Amniotic epithelial cell (primary cell): ENCODE measurements around the gene RETREG1.

Source experiments
- DNase-seq: peaks from one replicate; pipeline ENCODE4 v3.0.0-alpha.2; 2010; ENCODE audit warnings: low read depth

Gene RETREG1

GRCh38 chr5:16528382-16529110, 88.3 kb downstream of the RETREG1 start:
- no peak for DNase-seq

- no peak for DNase-seq
These were observed 91.1 kb downstream of the RETREG1 start for GRCh38 chr5:16525651-16526050.

GRCh38 chr5:16524286-16524685, 92.5 kb downstream of the RETREG1 start:
- DNase-seq = no peak

- peak; percentile 79 for DNase-seq
These were observed 95.0 kb downstream of the RETREG1 start for GRCh38 chr5:16521521-16522483.

- DNase-seq = no peak
These were observed 96.0 kb downstream of the RETREG1 start for GRCh38 chr5:16520841-16521240.

DNA sequence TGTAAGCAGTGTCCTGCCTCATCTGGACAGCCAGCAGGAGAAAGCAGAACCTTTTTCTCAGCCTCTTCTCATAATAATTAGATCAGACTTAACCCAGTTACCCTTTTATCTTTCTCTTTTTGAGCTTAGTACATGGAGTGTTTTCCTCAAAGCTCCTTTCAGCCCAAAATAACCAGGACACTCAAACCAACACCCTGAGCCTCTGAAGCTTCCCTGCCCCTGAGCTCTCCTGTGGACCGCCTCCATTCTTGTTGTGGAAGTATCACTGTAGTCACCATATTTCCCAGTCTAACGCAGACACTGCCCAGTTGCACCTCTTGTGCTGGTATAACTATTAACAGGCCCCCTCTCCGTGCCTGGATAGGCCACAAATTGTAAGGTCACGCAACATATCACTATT, 97.4 kb downstream of the RETREG1 start:
- DNase-seq = no peak

DNA sequence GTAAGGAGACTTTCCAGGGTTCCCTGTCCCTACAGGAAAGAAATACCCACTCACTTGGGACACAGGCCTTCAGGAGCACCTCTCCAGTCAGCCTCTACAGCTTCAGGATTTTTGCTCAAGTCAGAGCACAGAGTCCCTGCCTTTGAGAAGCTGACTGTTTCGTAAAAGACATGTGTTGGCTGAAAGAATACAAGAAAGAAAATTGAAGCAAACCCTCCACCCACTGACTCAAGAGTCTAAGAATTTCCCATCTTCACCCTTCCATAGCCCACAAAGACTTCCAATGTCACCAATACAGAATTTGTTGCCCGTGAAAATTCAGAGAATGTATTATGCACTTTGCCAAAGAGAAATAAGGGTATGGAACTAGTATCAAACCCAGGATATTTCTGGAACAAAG, 98.2 kb downstream of the RETREG1 start:
- no peak for DNase-seq

DNA sequence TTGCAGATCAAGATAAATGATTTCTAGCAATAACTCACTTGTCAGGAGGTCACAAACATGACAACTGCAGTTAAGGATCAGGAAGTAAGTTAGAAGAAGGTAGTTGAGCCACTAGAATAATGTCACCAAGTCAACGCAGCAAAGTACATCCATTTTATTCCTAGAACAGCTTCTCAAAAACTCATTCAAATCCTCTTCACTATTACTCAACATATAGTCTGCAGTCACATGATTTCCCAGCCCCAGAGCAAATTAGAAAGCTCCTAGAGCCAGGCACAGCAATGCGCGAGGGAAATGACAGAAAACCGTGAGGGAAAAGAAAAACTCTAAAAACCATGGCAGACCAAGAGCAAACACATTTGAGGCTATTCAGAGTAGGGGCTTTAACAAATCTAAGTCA, 101.3 kb downstream of the RETREG1 start:
- DNase-seq = no peak

DNA sequence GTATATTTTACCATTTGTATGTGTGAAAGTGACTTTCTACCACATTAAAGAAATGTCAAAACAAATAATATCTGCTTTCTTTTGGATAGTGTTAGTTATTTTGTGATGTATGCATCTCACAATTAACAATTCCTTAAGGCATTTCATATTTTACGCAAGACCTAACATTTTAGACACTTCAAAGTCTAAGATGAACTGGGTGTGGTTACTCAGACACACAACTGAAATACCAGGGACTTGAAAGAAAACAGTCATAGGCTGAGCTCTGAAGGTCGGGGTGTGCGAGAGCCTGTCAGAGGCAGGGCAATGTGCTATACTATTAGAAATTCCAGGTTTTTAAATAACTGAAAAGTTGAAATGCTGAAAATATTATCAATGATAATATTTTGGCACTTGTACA, 106.7 kb downstream of the RETREG1 start:
- peak; percentile 17 for DNase-seq

DNA sequence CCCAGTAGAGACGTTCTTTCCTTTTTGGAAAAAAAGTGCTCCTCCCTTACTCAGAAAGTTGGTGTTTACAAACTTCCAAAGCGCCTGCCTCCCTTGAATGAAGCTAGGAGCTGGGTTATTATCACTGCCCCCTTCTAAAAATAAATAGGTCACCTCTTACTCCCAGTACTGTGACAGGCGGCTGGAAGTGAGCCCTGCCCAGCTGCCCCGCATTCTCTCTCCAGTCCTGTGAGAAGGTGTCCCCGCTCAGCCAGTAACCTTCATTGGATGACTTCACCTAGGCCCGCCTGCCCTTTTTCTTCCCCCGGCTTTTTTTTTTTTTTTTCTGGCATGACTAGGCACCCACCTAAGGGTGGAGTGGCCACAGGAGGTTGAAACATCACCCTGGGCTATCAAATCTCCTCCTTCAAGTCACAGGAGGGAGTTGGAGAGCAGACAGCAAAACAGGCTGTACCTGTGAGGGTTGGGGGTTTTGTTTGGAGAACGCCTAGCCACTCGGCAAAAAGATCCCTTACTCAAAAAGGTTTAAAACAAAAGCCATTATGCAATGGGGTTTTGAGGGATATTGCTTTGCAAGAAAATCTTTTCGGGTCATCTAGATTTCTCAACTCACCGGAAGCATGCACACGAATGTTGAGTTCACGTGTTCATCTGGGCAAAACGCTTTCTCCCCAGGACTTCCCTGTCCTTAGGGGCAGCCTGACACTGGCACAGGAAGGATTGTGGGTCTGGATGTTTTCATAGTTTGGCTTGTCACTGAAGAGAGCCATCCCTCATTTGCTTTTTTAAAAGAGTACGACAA, 107.9 kb downstream of the RETREG1 start:
- DNase-seq = peak; percentile 16

- DNase-seq = no peak
These were observed 109.1 kb downstream of the RETREG1 start for GRCh38 chr5:16507716-16508115.

DNA sequence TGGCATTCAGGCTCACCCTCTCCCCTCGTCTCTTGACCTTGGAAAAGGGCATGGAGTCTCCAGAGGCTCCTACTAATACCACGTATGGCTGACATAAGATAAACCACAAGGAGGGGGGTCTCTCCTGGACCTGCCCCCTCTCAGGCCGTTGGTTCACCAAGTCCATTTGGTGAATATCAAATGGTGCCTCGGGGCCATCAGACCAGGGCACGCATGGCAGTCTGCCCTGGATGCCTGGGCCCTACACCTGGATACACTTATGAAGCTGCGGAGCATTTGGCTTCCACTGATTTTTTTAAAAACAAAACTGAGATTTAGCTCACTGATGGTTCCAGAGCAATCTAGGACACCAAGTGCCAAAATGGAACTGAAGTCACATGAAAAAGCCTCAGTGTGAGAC, 110.9 kb downstream of the RETREG1 start:
- DNase-seq = no peak

GRCh38 chr5:16505140-16505891, 111.5 kb downstream of the RETREG1 start:
- DNase-seq = no peak

- DNase-seq = no peak
These were observed 112.2 kb downstream of the RETREG1 start for GRCh38 chr5:16504571-16504970.

GRCh38 chr5:16502866-16503265, 113.9 kb downstream of the RETREG1 start:
- DNase-seq = peak; percentile 12

DNA sequence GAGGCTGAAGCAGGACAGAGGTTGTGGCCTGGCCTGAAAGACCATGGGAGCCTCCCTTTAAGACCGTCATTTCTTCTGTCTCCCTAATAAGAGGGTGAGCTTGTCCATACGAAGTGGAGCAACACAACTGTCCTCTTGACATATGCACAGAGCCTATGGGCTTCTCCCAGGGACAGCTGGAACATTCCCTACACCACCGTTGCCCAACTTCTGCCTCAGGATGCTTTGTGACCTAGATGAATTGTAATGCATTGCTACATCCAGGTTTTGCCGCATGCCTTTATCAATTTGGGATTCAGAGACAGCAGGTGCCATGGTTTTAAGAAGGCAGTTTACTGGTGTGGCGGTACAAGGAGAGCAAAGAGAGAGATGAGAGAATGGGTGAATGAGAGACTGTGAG, 116.8 kb downstream of the RETREG1 start:
- DNase-seq = no peak

GRCh38 chr5:16497546-16497945, 119.3 kb downstream of the RETREG1 start:
- no peak for DNase-seq

DNA sequence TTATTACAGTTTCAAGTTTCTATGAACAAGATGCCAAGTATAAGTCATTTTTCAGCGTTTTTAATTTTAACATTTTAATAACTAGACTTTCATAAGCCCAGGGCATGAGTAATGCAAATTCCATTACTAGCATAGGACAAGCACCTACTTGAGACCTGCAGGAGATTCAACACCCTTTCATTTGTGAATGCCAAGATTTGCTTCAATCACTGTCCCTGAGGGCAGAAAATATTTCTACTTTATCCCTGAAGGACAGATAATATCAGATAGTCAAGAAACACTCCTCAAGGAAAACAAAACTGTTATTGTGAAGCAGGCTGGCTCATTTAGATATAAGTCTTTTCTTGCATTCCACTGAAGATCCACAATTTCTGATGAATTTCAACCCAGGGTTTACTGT, 123.5 kb downstream of the RETREG1 start:
- DNase-seq = no peak

DNA sequence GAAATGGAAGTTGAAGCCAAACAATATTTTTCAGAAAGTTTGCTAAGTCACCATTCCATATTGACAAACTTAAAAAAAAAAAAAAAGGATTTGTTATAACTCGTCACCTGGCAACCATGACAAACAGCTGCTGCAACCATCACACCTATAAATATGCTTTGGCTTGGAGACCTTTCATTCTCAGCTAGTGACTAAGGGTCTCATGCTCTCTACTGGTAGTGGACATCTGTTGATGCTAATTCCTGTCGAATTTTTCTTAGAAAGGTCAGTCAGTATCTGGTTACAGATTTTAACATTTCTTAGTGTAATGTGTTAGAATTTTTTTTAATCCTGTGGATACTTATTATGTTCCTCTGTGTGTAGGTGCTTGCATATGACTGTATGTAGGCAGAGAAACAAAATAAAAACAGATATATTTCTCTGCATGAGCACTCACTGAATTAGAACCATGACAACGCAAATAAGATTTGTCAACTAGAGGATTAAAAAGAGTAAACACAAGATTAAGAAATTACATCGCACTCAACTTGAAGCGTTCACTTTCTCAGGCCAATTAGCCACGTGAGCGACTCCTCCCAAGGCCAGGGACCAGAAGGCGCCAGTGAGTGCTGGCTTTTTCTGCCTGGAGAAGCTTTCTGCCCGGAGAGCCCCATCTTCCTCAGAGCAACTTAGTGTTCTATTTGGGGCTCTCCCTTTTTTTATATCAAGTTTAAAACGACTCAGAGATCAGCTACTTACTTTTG, 124.2 kb downstream of the RETREG1 start:
- DNase-seq = peak; percentile 33

- no peak for DNase-seq
These were observed 125.9 kb downstream of the RETREG1 start for GRCh38 chr5:16490911-16491310.

DNA sequence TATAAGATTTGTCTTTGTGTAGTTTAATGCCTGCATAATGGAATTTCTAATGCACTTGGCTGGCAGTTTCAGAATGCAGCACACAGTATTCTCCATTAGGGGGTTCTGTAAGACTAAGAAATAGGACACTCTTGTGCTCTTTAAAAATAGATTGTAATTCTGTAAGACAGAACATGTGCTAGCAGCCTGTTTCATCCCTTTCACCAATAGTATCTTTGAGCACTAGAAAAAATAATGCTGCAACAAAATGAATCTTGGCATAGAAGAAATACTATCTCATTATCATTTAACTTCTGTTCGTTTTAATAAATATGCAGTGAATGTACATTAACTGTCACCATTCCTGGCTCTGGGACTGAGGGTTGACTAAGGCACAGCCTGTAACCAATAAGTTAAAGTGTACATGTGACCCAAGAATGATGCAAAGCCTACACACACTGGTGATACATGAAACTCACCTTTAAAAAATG, 127.4 kb downstream of the RETREG1 start:
- peak; percentile 56 for DNase-seq
